ENCODE measurements around the gene RNF40.
A peak's percentile ranks its signal among the peaks of the same experiment; 100 is the strongest.

The RNF40 gene

DNA sequence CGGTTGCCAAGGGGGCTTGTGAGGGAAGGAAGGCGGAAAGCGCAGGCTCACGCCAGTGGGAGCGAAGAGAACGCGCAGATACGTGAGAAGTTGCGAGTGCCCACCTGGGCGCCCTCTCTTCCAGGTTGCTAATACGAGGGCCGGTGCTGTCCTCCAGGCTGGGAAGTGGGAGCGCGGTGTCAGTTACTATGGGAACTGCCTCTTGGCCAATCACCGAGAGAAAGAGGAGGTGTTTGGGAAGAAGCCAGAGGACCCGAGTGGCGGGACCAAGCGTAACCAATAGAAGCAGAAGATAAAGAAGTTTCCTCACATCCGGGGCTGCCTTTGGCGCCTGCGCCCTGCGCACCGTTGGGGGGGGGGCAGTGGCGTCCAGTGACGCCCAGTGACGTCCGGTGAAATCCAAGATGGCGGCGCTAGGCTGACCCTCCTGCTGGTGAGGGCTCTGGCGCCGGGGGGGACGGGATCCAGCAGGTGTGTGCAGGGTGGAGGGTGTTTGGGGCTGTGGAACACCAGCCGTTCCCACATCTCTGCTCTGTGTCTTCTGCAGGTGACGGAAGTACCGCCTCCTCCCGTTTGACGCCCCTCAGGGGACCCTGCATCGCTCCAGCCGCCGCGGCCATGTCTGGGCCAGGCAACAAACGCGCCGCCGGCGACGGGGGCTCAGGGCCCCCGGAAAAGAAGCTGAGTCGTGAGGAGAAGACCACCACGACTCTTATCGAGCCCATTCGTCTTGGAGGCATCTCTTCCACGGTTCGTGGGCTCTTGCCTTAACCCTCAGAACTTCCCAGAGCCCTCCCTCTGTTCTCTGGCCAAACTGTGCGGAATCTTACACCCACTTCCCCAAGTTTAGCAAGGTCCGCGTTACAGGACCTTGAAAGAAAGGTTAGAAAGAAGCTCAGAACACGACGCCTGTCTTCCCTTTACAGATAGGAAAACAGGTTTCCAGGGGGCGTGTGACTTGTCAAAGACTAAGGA is at the start of gene RNF40, which contains the start of gene CFAP119:
TSS of gene RNF40 (plus strand) at position 395 of the 975 bp plus-strand sequence. CDS start at position 619, 224 bp downstream.
TSS of gene CFAP119 (minus strand) at position 135 of the 975 bp plus-strand sequence. CDS start 314 bp downstream, outside the sequence.
- DNase-seq = peak; percentile 98

DNA sequence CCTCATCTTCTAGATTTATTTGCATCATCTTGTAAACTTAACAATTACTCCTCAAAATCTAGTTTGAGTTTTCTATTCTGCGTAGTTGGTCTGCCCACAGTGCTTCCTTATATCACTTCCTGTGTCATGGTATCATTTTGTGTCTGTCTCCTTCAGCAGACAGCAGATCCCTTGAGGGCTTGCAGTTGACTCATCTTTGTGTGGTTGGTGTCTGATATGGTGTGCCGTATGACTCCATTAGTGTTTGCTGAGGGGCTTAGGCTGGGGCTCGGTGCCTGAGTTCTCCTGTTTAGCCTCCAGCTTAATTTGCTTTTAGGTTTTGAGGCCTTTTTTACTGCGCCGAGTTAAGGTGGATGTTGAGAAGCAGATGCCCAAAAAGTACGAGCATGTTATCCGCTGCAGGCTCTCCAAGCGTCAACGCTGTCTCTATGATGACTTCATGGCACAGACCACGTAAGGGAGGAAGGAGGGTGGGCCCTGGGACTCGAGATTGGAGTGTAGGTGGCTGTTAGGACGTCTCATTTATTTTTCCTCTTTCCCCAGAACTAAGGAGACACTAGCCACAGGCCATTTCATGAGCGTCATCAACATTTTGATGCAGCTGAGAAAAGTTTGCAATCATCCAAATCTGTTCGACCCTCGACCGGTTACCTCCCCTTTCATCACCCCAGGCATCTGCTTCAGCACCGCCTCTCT is 46.2 kb upstream of the RNF40 start:
- peak; percentile 77 for DNase-seq

DNA sequence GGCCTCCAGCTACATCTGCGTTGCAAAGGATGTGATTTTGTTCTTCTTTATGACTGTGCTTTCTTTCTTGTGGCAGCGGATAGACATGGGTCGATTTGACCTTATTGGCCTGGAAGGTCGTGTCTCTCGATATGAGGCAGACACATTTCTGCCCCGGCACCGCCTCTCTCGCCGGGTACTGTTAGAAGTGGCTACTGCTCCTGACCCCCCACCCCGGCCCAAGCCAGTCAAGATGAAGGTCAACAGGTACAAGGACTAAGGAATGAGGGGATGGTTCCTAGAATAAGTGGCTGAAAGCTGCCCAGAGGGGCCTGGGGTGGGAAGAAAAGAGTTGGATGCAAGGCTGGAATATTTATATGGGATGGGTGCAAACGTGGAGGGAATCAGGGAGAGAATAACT is 42.0 kb upstream of the RNF40 start:
- DNase-seq = no peak

DNA sequence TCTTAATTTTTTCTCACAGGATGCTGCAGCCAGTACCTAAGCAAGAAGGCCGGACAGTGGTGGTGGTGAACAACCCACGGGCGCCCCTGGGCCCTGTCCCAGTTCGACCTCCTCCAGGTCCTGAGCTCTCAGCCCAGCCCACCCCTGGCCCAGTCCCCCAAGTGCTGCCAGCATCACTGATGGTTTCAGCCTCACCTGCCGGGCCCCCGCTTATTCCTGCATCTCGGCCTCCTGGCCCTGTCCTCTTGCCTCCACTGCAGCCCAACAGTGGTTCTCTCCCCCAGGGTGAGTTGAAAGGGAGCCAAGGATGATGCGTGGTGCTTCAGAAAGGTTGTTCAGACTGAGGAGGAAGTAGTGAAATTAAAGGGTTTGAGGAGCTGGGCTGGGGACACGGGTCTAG is 41.4 kb upstream of the RNF40 start:
- DNase-seq = no peak

DNA sequence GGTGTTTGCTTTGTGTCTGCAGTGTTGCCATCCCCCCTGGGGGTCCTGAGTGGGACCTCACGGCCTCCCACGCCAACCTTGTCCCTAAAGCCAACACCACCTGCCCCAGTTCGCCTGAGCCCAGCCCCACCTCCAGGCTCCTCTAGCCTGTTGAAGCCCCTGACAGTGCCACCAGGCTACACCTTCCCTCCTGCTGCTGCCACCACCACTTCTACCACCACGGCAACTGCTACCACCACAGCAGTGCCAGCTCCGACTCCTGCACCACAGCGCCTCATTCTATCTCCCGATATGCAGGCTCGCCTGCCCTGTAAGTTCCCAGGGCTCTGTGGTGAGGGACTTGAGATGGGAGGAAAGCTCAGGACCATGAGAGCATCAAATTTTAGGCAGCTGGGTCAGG is 41.0 kb upstream of the RNF40 start:
- no peak for DNase-seq

DNA sequence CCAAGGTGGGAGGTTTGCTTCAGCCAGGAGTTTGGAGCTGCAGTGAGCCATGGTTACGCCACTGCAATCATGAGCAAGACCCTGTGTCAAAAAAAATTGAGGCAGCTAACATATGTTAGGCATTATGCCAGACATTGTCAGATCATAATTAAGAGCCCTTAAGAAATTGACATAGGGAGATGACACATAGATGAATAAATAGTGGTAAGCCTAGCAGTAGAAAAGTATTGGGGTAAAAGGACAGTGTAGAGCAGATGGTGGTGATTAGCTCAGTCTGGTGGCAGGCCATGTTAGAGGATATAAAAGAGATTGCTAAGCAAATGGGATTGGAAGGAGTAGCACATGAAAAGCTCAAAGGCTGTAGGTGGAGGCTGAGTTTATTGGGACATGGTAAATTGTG is 40.5 kb upstream of the RNF40 start:
- DNase-seq = no peak

DNA sequence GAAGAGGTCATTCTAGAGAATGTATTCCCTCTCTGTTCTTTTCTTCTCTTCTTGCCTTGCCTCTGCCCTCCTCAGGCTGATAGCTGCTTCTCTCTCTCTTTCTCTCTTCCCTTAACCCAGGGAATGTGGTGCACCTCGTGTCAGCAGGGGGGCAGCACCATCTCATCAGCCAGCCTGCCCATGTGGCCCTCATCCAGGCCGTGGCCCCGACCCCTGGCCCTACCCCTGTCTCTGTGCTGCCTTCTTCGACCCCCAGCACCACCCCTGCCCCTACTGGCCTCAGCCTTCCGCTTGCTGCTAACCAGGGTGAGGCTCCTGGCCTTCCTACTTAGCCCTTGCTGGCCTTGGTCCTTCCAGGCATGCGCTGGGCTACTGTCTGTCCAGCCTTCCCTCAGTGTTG is 39.7 kb upstream of the RNF40 start:
- DNase-seq = no peak

DNA sequence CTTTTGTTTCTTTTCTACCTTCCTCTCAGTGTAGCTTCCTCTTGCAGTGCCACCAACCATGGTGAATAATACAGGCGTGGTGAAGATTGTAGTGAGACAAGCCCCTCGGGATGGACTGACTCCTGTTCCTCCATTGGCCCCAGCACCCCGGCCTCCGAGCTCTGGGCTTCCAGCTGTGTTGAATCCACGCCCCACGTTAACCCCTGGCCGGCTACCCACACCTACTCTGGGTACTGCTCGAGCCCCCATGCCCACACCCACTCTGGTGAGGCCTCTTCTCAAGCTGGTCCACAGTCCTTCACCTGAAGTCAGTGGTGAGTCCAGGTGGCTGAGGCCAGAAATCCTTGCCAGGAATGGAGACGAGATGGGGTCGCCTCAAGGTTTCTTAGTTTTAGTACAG is 39.2 kb upstream of the RNF40 start:
- DNase-seq = no peak

DNA sequence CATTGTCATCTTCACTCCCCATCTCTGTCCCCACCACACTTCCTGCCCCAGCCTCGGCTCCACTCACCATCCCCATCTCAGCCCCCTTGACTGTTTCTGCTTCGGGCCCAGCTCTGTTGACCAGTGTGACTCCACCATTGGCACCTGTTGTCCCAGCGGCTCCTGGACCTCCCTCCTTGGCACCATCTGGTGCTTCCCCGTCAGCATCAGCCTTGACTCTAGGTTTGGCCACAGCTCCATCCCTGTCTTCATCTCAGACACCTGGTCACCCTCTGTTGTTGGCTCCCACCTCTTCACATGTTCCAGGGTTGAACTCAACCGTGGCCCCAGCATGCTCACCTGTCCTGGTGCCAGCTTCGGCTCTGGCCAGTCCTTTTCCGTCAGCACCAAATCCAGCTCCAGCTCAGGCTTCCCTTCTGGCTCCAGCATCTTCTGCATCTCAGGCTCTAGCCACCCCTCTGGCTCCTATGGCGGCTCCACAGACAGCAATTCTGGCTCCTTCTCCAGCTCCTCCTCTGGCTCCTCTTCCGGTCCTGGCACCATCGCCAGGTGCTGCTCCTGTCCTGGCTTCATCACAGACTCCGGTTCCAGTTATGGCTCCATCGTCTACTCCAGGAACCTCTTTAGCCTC is 38.3 kb upstream of the RNF40 start:
- DNase-seq = no peak

DNA sequence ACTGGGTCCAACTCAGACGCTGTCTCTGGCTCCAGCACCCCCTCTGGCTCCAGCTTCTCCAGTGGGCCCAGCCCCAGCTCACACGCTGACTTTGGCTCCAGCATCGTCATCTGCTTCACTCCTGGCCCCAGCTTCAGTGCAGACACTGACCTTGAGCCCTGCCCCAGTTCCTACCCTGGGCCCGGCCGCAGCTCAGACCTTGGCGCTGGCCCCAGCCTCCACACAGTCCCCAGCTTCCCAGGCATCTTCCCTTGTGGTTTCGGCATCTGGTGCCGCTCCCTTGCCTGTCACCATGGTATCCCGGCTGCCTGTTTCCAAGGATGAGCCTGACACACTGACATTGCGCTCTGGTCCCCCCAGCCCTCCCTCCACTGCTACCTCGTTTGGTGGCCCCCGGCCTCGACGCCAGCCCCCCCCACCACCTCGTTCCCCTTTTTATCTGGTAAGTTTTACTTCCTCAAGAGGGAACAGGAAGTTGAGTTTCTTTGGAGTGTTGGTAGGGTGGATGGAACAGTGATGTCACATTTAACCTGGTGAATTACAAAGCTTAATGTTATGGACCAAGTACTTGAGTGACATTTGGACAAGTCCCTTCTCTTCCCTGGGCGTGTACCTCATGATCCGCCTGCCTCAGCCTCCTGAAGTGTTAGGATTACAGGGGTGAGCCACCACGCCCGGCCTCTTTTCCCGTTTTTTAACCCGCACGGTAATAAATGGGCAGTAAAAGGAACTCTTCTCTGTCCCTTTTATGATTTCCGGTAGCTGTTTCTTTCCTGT is 37.3 kb upstream of the RNF40 start:
- DNase-seq = no peak

DNA sequence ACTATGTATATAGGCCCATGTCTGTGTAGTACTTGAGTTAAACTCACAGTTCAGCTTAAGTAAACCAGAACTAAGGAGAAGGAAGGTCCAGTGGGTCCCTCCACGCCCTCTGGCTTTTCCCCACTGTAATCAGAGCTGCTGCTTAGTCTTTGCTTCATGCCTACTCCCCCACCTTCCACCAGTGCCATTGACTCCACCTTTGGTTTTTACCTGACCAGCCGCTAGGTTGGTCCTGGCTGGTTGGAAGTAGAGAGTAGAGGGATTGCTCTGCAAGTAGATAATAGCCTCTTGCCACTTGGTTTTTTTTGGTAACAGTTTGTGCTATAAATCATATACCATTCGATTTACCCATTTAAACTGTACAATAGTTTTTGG is 36.7 kb upstream of the RNF40 start:
- DNase-seq = no peak

DNA sequence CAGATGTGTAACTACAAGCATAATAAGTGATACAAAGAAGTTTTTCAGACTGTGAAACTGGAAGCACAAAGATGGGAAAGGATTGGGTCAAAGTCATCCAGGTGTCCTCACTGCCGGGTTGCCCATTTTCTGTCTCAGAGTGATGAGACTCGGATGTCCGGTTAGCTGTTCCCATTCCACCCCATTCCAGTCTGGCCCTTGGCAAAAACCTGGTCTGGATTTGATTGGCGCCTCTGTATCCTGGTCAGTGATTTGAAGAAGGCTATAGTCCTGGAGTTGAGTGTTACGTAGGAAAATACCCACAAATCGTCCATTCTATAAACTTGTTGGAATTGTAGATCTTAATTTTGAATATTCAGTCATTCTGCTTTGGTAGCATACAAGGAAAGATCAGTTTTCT is 33.8 kb upstream of the RNF40 start:
- no peak for DNase-seq

DNA sequence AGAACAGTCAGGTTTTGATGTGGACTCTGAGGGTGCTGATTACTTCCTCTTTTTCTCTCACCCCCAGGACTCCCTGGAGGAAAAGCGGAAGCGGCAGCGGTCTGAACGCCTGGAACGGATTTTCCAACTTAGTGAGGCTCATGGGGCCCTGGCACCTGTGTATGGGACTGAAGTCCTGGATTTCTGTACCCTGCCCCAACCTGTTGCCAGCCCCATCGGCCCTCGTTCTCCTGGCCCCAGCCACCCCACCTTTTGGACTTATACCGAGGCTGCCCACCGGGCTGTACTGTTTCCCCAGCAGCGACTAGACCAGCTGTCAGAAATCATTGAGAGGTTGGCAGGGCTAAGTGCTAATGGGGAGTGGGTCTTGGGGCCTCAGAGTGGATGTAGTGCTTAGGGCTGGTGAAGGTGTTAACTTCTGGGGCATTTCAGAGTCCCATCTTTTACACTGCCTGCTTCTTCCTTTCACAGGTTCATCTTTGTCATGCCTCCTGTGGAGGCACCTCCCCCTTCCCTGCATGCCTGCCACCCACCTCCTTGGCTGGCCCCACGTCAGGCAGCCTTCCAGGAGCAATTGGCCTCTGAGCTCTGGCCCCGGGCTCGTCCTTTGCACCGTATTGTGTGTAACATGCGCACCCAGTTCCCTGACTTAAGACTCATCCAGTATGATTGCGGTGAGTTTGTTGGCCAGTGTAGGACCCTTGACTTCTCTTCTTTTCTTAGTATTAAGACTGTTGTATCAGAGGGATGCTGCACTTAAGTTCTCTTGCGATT is 33.0 kb upstream of the RNF40 start:
- DNase-seq = no peak

DNA sequence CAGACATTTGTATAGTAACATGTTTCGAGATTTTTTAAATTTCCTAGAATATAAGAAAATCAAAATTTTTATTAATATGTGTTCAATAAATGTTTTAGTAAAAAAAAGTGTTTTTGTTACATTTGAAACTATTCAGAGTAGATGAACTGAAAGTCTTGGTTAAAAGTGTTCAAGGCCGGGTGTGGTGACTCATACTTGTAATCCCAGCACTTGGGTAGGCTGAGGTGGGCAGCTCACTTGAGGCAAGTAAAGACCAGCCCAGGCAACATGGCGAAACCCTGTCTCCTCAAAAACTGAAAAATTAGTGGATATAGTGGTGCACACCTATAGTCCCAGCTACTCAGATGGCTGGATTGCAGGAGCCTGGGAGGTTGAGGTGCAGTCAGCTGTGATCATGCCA is 30.7 kb upstream of the RNF40 start:
- DNase-seq = no peak

DNA sequence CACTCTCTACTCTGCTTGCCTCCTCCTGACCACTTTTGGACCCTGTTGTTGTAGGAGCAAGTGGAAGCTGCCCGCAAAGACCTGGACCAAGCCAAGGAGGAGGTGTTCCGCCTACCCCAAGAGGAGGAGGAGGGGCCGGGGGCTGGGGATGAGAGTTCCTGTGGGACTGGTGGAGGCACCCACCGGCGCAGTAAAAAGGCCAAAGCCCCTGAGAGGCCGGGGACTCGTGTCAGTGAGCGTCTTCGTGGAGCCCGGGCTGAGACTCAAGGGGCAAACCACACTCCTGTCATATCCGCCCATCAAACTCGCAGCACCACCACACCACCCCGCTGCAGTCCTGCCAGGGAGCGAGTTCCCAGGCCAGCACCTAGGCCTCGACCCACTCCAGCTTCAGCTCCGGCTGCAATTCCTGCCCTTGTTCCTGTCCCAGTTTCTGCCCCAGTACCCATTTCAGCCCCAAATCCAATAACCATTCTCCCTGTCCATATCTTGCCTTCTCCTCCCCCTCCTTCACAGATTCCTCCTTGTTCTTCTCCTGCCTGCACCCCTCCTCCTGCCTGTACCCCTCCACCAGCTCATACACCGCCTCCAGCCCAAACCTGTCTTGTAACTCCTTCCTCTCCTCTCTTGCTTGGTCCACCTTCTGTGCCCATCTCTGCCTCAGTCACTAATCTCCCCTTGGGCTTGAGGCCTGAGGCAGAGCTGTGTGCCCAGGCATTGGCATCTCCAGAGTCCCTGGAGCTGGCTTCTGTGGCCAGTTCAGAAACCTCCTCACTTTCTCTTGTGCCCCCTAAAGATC is 24.9 kb upstream of the RNF40 start:
- DNase-seq = no peak

DNA sequence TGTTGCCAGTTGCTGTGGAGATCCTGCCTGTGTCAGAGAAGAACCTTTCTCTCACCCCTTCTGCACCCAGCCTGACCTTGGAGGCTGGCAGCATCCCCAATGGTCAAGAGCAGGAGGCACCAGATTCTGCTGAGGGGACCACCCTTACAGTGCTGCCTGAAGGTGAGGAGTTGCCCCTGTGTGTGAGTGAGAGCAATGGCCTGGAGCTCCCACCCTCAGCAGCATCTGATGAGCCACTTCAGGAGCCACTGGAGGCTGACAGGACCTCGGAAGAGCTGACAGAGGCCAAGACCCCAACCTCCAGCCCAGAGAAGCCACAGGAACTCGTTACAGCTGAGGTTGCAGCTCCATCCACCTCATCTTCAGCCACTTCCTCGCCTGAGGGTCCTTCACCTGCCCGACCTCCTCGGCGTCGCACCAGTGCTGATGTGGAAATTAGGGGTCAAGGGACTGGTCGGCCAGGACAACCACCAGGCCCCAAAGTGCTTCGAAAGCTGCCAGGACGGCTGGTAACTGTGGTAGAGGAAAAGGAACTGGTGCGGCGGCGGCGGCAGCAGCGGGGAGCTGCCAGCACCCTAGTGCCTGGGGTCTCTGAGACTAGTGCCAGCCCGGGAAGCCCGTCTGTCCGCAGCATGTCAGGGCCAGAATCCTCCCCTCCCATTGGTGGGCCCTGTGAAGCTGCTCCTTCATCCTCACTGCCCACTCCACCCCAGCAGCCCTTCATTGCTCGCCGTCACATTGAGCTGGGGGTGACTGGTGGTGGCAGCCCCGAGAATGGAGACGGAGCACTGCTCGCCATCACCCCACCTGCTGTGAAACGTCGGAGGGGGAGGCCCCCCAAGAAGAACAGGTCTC is 24.1 kb upstream of the RNF40 start:
- DNase-seq = no peak

DNA sequence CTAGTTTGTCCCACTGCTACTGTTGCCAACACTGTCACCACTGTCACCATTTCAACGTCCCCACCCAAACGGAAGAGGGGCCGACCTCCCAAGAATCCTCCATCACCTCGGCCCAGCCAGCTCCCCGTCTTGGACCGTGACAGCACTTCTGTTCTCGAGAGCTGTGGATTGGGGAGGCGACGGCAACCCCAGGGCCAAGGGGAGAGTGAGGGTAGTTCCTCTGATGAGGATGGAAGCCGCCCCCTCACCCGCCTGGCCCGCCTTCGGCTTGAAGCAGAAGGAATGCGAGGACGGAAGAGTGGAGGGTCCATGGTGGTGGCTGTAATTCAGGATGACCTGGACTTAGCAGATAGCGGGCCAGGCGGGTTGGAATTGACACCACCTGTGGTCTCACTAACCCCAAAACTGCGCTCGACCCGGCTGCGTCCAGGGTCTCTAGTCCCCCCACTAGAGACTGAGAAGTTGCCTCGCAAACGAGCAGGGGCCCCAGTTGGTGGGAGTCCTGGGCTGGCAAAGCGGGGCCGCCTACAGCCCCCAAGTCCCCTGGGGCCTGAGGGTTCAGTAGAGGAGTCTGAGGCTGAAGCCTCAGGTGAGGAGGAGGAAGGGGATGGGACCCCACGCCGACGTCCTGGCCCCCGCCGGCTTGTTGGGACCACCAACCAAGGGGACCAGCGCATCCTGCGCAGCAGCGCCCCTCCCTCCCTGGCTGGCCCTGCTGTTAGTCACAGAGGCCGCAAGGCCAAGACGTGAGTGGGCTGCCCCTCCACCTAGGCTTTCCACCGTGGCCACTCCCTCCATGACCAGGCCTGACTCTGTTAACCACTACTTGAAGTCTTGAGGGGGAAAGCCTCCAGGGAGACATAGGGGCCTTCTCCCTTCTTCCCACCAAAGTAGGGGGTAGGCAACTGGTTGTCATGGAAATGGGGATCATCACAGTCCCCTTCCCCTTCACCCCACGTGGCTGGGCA is 22.9 kb upstream of the RNF40 start:
- DNase-seq = no peak

DNA sequence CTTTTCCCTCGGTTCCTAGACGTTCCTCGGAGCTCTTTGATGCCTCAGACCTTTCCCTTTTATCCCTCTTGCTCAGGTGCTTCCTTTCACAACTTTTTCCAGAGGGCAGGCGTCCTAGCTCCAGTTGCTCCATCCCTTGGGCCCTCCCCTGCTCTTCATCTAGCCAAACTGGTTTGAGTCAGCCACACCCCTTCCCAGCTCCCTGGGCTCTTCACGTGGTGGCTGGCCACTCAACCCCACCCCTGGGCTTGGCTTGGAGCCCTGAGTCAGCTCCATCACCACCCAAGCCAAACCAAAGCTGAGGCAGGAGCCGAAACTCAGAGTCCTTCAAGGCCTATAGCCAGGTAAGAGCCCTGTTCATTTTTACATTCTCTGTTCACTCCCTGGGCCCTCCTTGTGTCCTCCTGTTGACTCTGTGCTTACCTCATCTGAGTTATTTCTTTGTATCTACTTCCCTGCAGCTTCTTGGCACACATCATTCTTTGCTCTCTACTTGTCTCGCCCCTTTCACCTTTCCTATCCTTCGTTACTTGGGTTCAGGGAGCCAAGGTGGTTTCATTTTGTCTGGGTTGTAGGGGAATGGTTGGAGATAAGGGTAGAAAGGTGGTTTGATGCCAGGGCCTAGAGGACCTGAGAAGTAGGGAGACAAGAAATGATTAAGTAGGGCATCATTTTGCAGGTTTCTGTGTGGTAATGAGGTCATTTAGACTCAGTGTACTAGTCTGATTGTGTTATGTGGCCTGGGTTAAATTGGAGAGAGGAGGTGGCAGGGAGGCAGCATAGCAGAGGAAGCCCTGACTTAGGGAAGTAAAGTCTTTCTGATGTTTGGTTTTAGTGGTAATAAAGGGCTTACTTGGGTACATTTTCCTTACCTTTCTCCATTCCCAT is 21.5 kb upstream of the RNF40 start:
- DNase-seq = peak; percentile 80
